ENCODE data around the gene EIF4E.

GRCh38 chr4:98909646-98910401 is 19.1 kb downstream of the EIF4E start:
- no peak for TF ChIP-seq CTCF (conservative IDR thresholded peaks at IDR 0.05; ENCODE audit: low read depth, low read length)
- no peak for TF ChIP-seq EZH2 (IDR thresholded peaks at IDR 0.05; ENCODE audit: borderline replicate concordance, low read depth, low read length, poor library complexity, severe bottlenecking)
